ENCODE results near the gene AOAH. TPM values are rescaled to one million over a fixed set of nuclear protein-coding genes. Genes with fewer than 3 reads are reported as not detected.
"Not testable (repeated sequence)": the region's sequence is repeated elsewhere in the genome, so short reads cannot be mapped to it uniquely, and the experiment has no call there.

AOAH gene
- total and polyA plus RNA-seq, 2 donors = 23.5 to 47.1 TPM

- not testable (repeated sequence) for H3K4me1 ChIP-seq (ENCODE audit: control insufficient read depth in 2 of 2, insufficient read depth in 2 of 2, low read length in 2 of 2); DNase-seq (ENCODE audit: low read depth in 6 of 9, low spot score in 9 of 9)
- 97% methylated on average over 5 of the region's 5 CpGs for WGBS
Measured at GRCh38 chr7:36504617-36505016, 219.7 kb downstream of the AOAH start.

GRCh38 chr7:36504216-36504615 lies 220.1 kb downstream of the AOAH start:
- H3K9me3 ChIP-seq (ENCODE audit: control insufficient read depth in 2 of 2, insufficient read depth in 1 of 2, low read length in 1 of 2); H3K4me1 ChIP-seq (ENCODE audit: control insufficient read depth in 2 of 2, insufficient read depth in 2 of 2, low read length in 2 of 2); DNase-seq (ENCODE audit: low read depth in 6 of 9, low spot score in 9 of 9); H3K27me3 ChIP-seq (ENCODE audit: control insufficient read depth in 2 of 2, insufficient read depth in 1 of 2, low read length in 1 of 2); H3K4me3 ChIP-seq (ENCODE audit: low read length in 2 of 2); H3K27ac ChIP-seq (ENCODE audit: low read depth in 1 of 2, low read length in 1 of 2); H3K36me3 ChIP-seq (ENCODE audit: control insufficient read depth in 2 of 2, insufficient read depth in 2 of 2, low read length in 1 of 2): not testable (repeated sequence)
- 98% methylated on average over 17 of the region's 17 CpGs for WGBS

More at GRCh38 chr7:36504617-36505016, 219.7 kb downstream of the AOAH start:
- not testable (repeated sequence) for H3K4me3 ChIP-seq (ENCODE audit: low read length in 2 of 2); H3K27me3 ChIP-seq (ENCODE audit: control insufficient read depth in 2 of 2, insufficient read depth in 1 of 2, low read length in 1 of 2); H3K9me3 ChIP-seq (ENCODE audit: control insufficient read depth in 2 of 2, insufficient read depth in 1 of 2, low read length in 1 of 2); H3K36me3 ChIP-seq (ENCODE audit: control insufficient read depth in 2 of 2, insufficient read depth in 2 of 2, low read length in 1 of 2); H3K27ac ChIP-seq (ENCODE audit: low read depth in 1 of 2, low read length in 1 of 2)

- H3K27me3 ChIP-seq (ENCODE audit: control insufficient read depth in 2 of 2, insufficient read depth in 1 of 2, low read length in 1 of 2) = no peaks in the 10 kb centered on the region
- H3K27ac ChIP-seq (ENCODE audit: low read depth in 1 of 2, low read length in 1 of 2) = no peak overlapping the region
- 91% methylated on average over 4 of the region's 4 CpGs for WGBS
- DNase-seq (ENCODE audit: low read depth in 6 of 9, low spot score in 9 of 9) = no peak
- H3K9me3 ChIP-seq (ENCODE audit: control insufficient read depth in 2 of 2, insufficient read depth in 1 of 2, low read length in 1 of 2) = no peaks in the 10 kb centered on the region
- no peaks in the 10 kb centered on the region for H3K36me3 ChIP-seq (ENCODE audit: control insufficient read depth in 2 of 2, insufficient read depth in 2 of 2, low read length in 1 of 2)
- H3K4me3 ChIP-seq (ENCODE audit: low read length in 2 of 2) = no peak overlapping the region
- no peaks in the 10 kb centered on the region for H3K4me1 ChIP-seq (ENCODE audit: control insufficient read depth in 2 of 2, insufficient read depth in 2 of 2, low read length in 2 of 2)
Measured at GRCh38 chr7:36497775-36498174, 226.5 kb downstream of the AOAH start.

- not testable (repeated sequence) for H3K27me3 ChIP-seq (ENCODE audit: control insufficient read depth in 2 of 2, insufficient read depth in 1 of 2, low read length in 1 of 2); H3K27ac ChIP-seq (ENCODE audit: low read depth in 1 of 2, low read length in 1 of 2); H3K4me1 ChIP-seq (ENCODE audit: control insufficient read depth in 2 of 2, insufficient read depth in 2 of 2, low read length in 2 of 2); H3K9me3 ChIP-seq (ENCODE audit: control insufficient read depth in 2 of 2, insufficient read depth in 1 of 2, low read length in 1 of 2); H3K4me3 ChIP-seq (ENCODE audit: low read length in 2 of 2); H3K36me3 ChIP-seq (ENCODE audit: control insufficient read depth in 2 of 2, insufficient read depth in 2 of 2, low read length in 1 of 2); DNase-seq (ENCODE audit: low read depth in 6 of 9, low spot score in 9 of 9)
- WGBS = 96% methylated on average over 6 of the region's 6 CpGs
Measured at GRCh38 chr7:36497176-36497575, 227.1 kb downstream of the AOAH start.

- no peak overlapping the region for H3K27ac ChIP-seq (ENCODE audit: low read depth in 1 of 2, low read length in 1 of 2)
Measured at GRCh38 chr7:36496576-36496975, 227.7 kb downstream of the AOAH start.

GRCh38 chr7:36491317-36491716 lies 233.0 kb downstream of the AOAH start:
- H3K4me3 ChIP-seq (ENCODE audit: low read length in 2 of 2) = no peak overlapping the region
- H3K27ac ChIP-seq (ENCODE audit: low read depth in 1 of 2, low read length in 1 of 2) = no peak overlapping the region
- H3K9me3 ChIP-seq (ENCODE audit: control insufficient read depth in 2 of 2, insufficient read depth in 1 of 2, low read length in 1 of 2) = no peaks in the 10 kb centered on the region
- no peaks in the 10 kb centered on the region for H3K27me3 ChIP-seq (ENCODE audit: control insufficient read depth in 2 of 2, insufficient read depth in 1 of 2, low read length in 1 of 2)
- H3K4me1 ChIP-seq (ENCODE audit: control insufficient read depth in 2 of 2, insufficient read depth in 2 of 2, low read length in 2 of 2) = no peaks in the 10 kb centered on the region
- H3K36me3 ChIP-seq (ENCODE audit: control insufficient read depth in 2 of 2, insufficient read depth in 2 of 2, low read length in 1 of 2) = no peaks in the 10 kb centered on the region
- WGBS = 97% methylated on average over 3 of the region's 3 CpGs
- DNase-seq (ENCODE audit: low read depth in 6 of 9, low spot score in 9 of 9) = no peak

More at GRCh38 chr7:36496576-36496975, 227.7 kb downstream of the AOAH start:
- Histone ChIP-seq H3K4me1 (ENCODE audit: control insufficient read depth in 2 of 2, insufficient read depth in 2 of 2, low read length in 2 of 2) (no peaks in the 10 kb centered on the region), H3K4me3 (ENCODE audit: low read length in 2 of 2) (no peak overlapping the region), H3K27me3 (ENCODE audit: control insufficient read depth in 2 of 2, insufficient read depth in 1 of 2, low read length in 1 of 2) (no peaks in the 10 kb centered on the region), H3K9me3 (ENCODE audit: control insufficient read depth in 2 of 2, insufficient read depth in 1 of 2, low read length in 1 of 2) (no peaks in the 10 kb centered on the region), H3K36me3 (ENCODE audit: control insufficient read depth in 2 of 2, insufficient read depth in 2 of 2, low read length in 1 of 2) (no peaks in the 10 kb centered on the region)
- 97% methylated on average over 6 of the region's 6 CpGs for WGBS
- no peak for DNase-seq (ENCODE audit: low read depth in 6 of 9, low spot score in 9 of 9)

- 94% methylated on average over 3 of the region's 3 CpGs for WGBS
Measured at GRCh38 chr7:36490419-36490830, 233.9 kb downstream of the AOAH start.

GRCh38 chr7:36488672-36489071 lies 235.6 kb downstream of the AOAH start:
- not testable (repeated sequence) for H3K27ac ChIP-seq (ENCODE audit: low read depth in 1 of 2, low read length in 1 of 2)
- WGBS = 93% methylated on average over 5 of the region's 5 CpGs

More at GRCh38 chr7:36490419-36490830, 233.9 kb downstream of the AOAH start:
- Histone ChIP-seq H3K9me3 (ENCODE audit: control insufficient read depth in 2 of 2, insufficient read depth in 1 of 2, low read length in 1 of 2) (no peaks in the 10 kb centered on the region), H3K4me1 (ENCODE audit: control insufficient read depth in 2 of 2, insufficient read depth in 2 of 2, low read length in 2 of 2) (no peaks in the 10 kb centered on the region), H3K4me3 (ENCODE audit: low read length in 2 of 2) (no peak overlapping the region), H3K36me3 (ENCODE audit: control insufficient read depth in 2 of 2, insufficient read depth in 2 of 2, low read length in 1 of 2) (no peaks in the 10 kb centered on the region), H3K27ac (ENCODE audit: low read depth in 1 of 2, low read length in 1 of 2) (no peak overlapping the region), H3K27me3 (ENCODE audit: control insufficient read depth in 2 of 2, insufficient read depth in 1 of 2, low read length in 1 of 2) (no peaks in the 10 kb centered on the region)
- no peak for DNase-seq (ENCODE audit: low read depth in 6 of 9, low spot score in 9 of 9)

GRCh38 chr7:36487756-36488336 lies 236.4 kb downstream of the AOAH start:
- Histone ChIP-seq H3K27ac (ENCODE audit: low read depth in 1 of 2, low read length in 1 of 2) (no peak overlapping the region), H3K4me1 (ENCODE audit: control insufficient read depth in 2 of 2, insufficient read depth in 2 of 2, low read length in 2 of 2) (no peaks in the 10 kb centered on the region), H3K4me3 (ENCODE audit: low read length in 2 of 2) (no peak overlapping the region), H3K36me3 (ENCODE audit: control insufficient read depth in 2 of 2, insufficient read depth in 2 of 2, low read length in 1 of 2) (no peaks in the 10 kb centered on the region), H3K27me3 (ENCODE audit: control insufficient read depth in 2 of 2, insufficient read depth in 1 of 2, low read length in 1 of 2) (no peaks in the 10 kb centered on the region), H3K9me3 (ENCODE audit: control insufficient read depth in 2 of 2, insufficient read depth in 1 of 2, low read length in 1 of 2) (no peaks in the 10 kb centered on the region)
- WGBS = 43% methylated on average over 4 of the region's 4 CpGs
- peak; percentile 18 to 73 (median 34) for DNase-seq (ENCODE audit: low read depth in 6 of 9, low spot score in 9 of 9)

More at GRCh38 chr7:36488672-36489071, 235.6 kb downstream of the AOAH start:
- H3K27me3 ChIP-seq (ENCODE audit: control insufficient read depth in 2 of 2, insufficient read depth in 1 of 2, low read length in 1 of 2); H3K36me3 ChIP-seq (ENCODE audit: control insufficient read depth in 2 of 2, insufficient read depth in 2 of 2, low read length in 1 of 2); H3K4me3 ChIP-seq (ENCODE audit: low read length in 2 of 2); H3K9me3 ChIP-seq (ENCODE audit: control insufficient read depth in 2 of 2, insufficient read depth in 1 of 2, low read length in 1 of 2); DNase-seq (ENCODE audit: low read depth in 6 of 9, low spot score in 9 of 9); H3K4me1 ChIP-seq (ENCODE audit: control insufficient read depth in 2 of 2, insufficient read depth in 2 of 2, low read length in 2 of 2): not testable (repeated sequence)

Data from thymus (tissue), 11 donors.